Activated CD8-positive, alpha-beta memory T cell treated with anti-CD3 and anti-CD28 coated beads for 48 hours (primary cell): ENCODE measurements around the gene BMPR1A.

Source experiments
- DNase-seq, 3 experiments: peaks; one replicate each; pipeline ENCODE4 v3.0.0-alpha.2; 2020; ENCODE audit warnings: low read depth in 2 of 3, low spot score in 2 of 3

Gene BMPR1A

DNA sequence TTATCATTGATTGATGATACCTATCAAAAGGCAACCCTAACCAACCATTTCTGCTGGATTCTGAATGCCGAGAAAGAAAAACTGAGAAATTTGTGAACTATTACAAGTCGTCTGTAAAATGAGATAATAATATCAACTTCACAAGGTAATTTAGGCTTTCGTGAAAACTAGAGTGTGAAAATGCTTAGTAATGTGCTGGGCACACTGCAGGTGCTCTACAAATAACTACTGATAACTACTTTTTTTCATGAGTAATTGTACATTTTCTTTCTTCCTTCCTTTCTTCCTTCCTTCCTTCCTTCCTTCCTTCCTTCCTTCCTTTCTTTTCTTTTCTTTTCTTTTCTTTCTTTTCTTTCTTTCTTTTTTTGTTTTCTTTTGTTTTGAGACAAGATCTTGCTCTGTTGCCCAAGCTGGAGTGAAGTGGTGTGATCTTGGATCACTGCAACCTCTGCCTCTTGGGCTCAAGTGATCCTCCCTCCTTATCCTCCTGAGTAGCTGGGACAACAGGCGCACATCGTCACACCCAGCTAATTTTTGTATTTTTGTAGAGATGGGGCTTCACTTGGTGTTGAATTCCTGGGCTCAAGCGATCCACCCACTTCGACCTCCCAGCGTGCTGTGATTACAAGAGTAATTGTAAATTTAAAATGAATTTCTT is 42.9 kb downstream of the BMPR1A start:
- no peak for DNase-seq

DNA sequence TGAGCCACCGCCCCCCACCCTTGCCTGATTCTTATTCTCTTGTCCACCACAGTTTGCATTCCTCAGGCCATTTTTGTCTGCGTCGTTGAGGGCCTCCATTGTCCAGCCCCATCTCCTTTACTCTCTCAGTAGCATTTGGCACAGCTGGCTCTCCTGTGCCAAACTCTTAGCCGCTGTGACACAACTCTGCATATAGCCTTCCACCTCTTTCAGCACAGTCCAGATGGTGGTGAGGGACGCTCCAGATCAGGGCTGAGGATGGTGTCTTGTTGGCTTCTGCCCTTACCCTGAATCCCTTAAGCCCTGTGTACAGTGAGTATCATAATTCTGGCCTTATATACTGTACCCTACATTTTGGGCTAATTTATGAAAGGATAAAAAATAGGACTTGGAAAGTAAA is 45.6 kb downstream of the BMPR1A start:
- DNase-seq, result no peak

GRCh38 chr10:86802473-86803108 is 46.2 kb downstream of the BMPR1A start:
- no peak for DNase-seq

GRCh38 chr10:86803156-86803555 is 46.7 kb downstream of the BMPR1A start:
- no peak for DNase-seq

DNA sequence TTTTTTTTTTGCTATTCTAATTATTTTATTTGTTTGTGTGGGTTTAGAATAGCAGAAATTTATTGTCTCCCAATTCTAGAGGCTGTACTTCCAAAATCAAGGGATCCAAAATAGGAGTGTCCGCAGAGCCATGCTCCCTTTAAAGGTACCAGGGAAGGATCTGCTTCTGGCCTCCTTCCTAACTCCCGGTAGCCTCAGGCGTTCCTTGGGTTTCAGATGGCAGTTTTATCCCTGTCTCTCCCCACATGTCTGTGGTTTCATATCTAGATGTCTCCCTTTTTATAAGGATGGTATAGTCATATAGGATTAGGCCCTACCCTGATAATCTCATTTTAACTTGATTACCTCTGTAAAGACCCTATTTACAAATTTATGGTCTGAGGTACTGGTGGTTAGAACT is 48.4 kb downstream of the BMPR1A start:
- DNase-seq, result no peak

- no peak for DNase-seq
These were observed 56.7 kb downstream of the BMPR1A start for GRCh38 chr10:86813101-86813500.

- DNase-seq, result no peak
These were observed 57.6 kb downstream of the BMPR1A start for GRCh38 chr10:86813982-86814381.

- no peak for DNase-seq
These were observed 58.7 kb downstream of the BMPR1A start for GRCh38 chr10:86815035-86815617.

- no peak for DNase-seq
These were observed 59.2 kb downstream of the BMPR1A start for GRCh38 chr10:86815640-86816039.

DNA sequence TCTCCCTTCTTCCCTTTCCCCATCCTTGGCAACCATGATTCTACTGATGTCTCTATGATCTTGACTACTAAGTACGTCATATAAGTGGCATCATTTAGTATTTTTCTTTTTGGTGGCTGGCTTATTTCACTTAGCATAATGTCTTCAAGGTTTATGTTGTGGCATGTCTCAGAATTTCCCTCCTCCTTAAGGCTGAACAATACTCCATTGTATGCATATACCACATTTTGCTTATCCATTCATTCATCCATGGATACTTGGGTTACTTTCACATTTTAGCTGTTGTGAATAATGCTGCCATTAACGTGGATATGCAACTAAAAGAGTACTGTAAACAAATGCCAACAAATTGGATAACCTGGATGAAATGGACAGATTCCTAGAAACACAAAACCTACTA is 60.8 kb downstream of the BMPR1A start:
- no peak for DNase-seq

DNA sequence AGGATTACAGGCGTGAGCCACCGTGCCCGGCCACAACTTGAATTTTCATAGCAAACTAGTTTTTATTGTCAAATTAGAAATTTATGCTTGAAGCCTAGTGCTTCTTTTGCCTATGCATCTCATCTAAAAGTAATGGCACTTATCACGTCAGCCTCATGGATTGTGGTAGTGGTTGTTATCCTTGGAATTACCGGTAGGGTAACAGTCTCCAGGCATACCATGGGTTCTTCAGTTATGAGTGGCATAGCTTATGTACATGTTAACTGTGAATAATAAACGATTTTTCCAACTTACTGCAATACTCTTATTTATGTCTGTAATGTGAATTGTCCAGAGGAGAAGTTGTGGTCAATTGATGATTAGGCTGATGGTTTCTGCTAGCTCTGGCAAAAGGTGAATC is 63.1 kb downstream of the BMPR1A start:
- no peak for DNase-seq

- DNase-seq, result no peak
These were observed 64.1 kb downstream of the BMPR1A start for GRCh38 chr10:86820509-86820908.

GRCh38 chr10:86821388-86821999 is 65.1 kb downstream of the BMPR1A start:
- DNase-seq, result no peak

GRCh38 chr10:86823565-86823964 is 67.1 kb downstream of the BMPR1A start:
- DNase-seq, result no peak

DNA sequence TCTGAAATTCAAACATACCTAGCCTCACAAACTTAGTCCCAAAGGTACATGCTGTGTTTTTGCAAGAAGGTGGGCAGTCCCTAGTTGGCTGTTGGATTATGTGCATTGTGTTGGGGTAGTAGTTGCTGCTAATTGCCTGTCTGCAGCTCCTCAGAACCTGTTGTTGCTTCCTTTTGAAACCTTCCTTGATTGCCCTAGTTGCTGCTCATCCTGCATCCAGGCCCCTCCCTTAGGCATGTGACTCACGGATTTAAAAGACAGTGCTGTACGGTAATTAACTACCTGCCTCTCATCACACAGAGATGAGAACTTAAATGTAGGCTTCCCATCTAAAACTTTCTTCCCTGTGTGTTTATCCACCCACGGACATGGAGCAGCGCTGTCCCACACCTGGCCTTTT is 67.7 kb downstream of the BMPR1A start:
- DNase-seq, result no peak

DNA sequence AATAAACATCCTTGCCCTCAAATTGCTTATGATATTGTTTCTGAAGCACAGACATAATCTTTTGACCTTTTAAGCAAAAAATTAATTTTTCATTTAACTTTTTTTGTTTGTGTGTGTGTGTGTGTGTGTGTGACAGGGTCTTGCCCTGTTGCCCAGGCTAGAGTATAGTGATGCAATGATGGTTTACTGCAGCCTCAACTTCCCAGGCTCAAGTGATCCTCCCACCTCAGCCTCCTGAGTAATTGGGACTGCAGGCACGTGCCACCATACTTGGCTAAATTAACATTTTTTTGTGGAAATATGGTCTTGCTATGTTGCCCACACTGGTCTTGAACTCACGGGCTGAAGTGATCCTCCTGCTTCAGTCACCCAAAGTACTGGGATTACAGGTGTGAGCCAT is 68.9 kb downstream of the BMPR1A start:
- no peak for DNase-seq

DNA sequence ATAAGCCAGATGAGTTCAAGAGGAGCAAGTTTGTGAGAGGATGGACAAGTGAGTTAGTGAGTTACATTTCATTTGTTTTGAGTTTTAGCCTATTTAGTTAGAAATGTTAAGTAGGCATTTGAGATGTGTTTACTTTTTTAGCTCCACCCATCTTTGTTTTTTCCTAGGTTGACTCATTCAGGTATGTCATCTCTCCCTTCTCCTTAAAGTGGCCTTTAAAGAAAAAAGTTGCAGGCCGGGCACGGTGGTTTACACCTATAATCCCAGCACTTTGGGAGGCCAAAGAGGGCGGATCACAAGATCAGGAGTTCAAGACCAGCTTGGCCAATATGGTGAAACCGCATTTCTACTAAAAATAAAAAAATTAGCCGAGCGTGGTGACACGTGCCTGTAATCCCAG is 71.2 kb downstream of the BMPR1A start:
- DNase-seq, result no peak

DNA sequence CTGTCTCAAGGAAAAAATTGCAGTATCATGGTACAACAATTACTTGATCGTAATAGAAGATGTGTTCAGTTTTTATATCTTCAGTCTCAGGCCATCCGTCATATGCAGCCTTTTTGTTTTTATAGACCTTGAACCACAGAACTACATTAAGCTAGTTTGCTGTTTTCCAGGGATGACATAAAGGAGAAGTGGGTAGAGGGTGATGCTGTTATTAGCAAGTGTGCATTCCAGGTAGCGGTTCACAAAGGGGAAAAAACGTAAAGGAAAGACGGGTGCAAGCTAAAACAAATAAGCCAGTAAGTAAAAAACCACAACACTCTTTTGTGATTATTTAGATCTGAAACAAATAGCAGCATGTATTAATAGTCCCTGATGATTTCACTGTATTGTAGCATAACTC is 71.7 kb downstream of the BMPR1A start:
- DNase-seq, result no peak

GRCh38 chr10:86829472-86829871 is 73.1 kb downstream of the BMPR1A start:
- no peak for DNase-seq

DNA sequence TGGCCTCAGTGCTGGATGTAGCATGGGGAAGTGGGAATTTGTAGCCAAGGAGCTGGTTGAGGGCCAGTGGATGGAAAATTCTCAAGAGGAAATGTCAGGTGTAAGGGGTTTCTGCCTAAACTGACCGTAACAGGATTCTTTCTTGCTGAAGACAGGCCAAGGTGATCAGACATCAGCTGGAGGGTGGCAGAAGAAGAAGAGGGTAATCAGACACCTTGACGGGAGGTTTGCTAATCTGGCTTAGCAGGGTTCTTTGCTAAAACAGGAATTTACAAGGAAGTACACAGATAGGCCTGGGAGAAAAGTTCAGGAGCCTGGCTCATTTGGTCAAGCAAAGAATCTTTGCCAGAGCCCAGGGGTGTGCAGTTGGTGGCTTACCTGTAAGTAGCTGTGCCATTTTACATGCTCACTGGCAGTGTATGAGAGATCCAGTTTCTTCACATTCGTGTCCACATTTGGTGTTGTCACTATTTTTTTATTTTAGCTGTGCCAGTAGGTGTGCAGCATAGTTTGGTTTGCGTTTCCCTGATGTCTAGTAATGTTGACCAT is 73.7 kb downstream of the BMPR1A start:
- no peak for DNase-seq

GRCh38 chr10:86833969-86834368 is 77.5 kb downstream of the BMPR1A start:
- DNase-seq, result no peak

- no peak for DNase-seq
These were observed 79.6 kb downstream of the BMPR1A start for GRCh38 chr10:86836044-86836443.
